Stomach (tissue), 4 donors: ENCODE results near the gene TENT4B.

ENCODE experiments used
- EP300 ChIP-seq: sonication (generic); formaldehyde crosslinking; IDR thresholded peaks from one replicate; pipeline ENCODE4 v1.6.1; 2017; ENCODE audit warnings: antibody characterized with exemption
- TF ChIP-seq, protein P1 (sequence below), 7 experiments: fragments of 450-650 bp in 4 of 7; fragments of 200-600 bp in 3 of 7; sonication (generic) in 3 of 7; IDR thresholded peaks; one replicate each; pipeline ENCODE4 v1.5.1; 2016 to 2019; ENCODE audit warnings: antibody characterized with exemption in 7 of 7, control low read depth in 2 of 7, mild to moderate bottlenecking in 1 of 7

DNA sequence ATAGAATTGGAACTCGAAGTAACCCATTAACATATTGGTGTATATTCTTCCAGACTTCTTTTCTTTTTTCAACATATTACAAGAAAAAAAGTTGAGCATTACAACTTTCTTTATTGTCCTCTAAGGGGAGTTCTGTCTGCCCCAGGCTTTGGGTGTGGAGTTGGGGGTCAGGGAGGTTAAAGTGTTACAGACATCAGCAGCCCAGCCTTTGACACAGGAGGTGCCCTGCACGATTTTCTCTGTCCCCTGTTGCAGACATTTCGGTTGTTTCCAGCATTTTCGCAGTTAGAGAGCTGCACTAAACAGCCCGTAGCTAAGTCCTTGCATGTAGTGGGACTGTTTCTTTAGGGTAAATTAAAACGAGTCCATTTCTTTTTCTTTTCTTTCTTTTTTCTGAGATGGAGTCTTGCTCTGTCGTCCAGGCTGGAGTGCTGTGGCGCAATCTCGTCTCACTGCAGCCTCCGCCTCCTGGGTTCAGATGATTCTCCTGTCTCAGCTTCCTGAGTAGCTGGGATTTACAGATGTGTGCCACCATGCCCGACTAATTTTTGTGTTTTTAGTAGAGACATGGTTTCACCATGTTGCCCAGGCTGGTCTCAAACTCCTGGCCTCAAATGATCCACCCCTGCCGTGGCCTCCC lies 99.9 kb downstream of the TENT4B start:
- TF ChIP-seq, protein P1, sequence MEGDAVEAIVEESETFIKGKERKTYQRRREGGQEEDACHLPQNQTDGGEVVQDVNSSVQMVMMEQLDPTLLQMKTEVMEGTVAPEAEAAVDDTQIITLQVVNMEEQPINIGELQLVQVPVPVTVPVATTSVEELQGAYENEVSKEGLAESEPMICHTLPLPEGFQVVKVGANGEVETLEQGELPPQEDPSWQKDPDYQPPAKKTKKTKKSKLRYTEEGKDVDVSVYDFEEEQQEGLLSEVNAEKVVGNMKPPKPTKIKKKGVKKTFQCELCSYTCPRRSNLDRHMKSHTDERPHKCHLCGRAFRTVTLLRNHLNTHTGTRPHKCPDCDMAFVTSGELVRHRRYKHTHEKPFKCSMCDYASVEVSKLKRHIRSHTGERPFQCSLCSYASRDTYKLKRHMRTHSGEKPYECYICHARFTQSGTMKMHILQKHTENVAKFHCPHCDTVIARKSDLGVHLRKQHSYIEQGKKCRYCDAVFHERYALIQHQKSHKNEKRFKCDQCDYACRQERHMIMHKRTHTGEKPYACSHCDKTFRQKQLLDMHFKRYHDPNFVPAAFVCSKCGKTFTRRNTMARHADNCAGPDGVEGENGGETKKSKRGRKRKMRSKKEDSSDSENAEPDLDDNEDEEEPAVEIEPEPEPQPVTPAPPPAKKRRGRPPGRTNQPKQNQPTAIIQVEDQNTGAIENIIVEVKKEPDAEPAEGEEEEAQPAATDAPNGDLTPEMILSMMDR (IDR thresholded peaks at IDR 0.05): no peak
- TF ChIP-seq EP300: no peak
